NAMALWA (cell line): ENCODE measurements around the gene SETD7.
"Not testable (repeated sequence)": the region's sequence is repeated elsewhere in the genome, so short reads cannot be mapped to it uniquely, and the experiment has no call there.

Experiments used
- DNase-seq: peaks from one replicate; pipeline ENCODE4 v3.0.0-alpha.2; 2015; ENCODE audit warnings: low spot score

SETD7 gene

GRCh38 chr4:139509727-139510410, 46.1 kb downstream of the SETD7 start:
- DNase-seq = no peak

- DNase-seq = no peak
Observed at GRCh38 chr4:139508581-139509237, 47.3 kb downstream of the SETD7 start.

GRCh38 chr4:139506774-139507173, 49.2 kb downstream of the SETD7 start:
- no peak for DNase-seq

GRCh38 chr4:139503622-139504166, 52.3 kb downstream of the SETD7 start:
- DNase-seq = no peak

- DNase-seq = no peak
Observed at GRCh38 chr4:139501927-139502899, 53.8 kb downstream of the SETD7 start.

GRCh38 chr4:139501527-139501926, 54.5 kb downstream of the SETD7 start:
- no peak for DNase-seq

GRCh38 chr4:139501117-139501516, 54.9 kb downstream of the SETD7 start:
- DNase-seq = no peak

- DNase-seq = no peak
Observed at GRCh38 chr4:139499186-139499585, 56.8 kb downstream of the SETD7 start.

GRCh38 chr4:139493176-139493575, 62.8 kb downstream of the SETD7 start:
- DNase-seq = no peak

GRCh38 chr4:139492429-139492828, 63.6 kb downstream of the SETD7 start:
- no peak for DNase-seq

- no peak for DNase-seq
Observed at GRCh38 chr4:139489638-139490037, 66.4 kb downstream of the SETD7 start.

- DNase-seq = no peak
Observed at GRCh38 chr4:139488442-139488841, 67.6 kb downstream of the SETD7 start.

- no peak for DNase-seq
Observed at GRCh38 chr4:139484783-139485311, 71.2 kb downstream of the SETD7 start.

GRCh38 chr4:139483000-139483399, 73.0 kb downstream of the SETD7 start:
- DNase-seq = no peak

GRCh38 chr4:139481465-139481864, 74.6 kb downstream of the SETD7 start:
- no peak for DNase-seq

- DNase-seq = no peak
Observed at GRCh38 chr4:139476363-139476762, 79.7 kb downstream of the SETD7 start.

GRCh38 chr4:139472852-139473251, 83.2 kb downstream of the SETD7 start:
- DNase-seq = no peak

- DNase-seq = no peak
Observed at GRCh38 chr4:139470997-139471665, 84.9 kb downstream of the SETD7 start.

- DNase-seq = no peak
Observed at GRCh38 chr4:139470295-139470694, 85.7 kb downstream of the SETD7 start.

- no peak for DNase-seq
Observed at GRCh38 chr4:139469869-139470268, 86.2 kb downstream of the SETD7 start.

GRCh38 chr4:139469216-139469615, 86.8 kb downstream of the SETD7 start:
- no peak for DNase-seq

GRCh38 chr4:139468756-139469155, 87.3 kb downstream of the SETD7 start:
- DNase-seq = not testable (repeated sequence)
